HAP-1 (cell line): ENCODE measurements around the gene FKBP5.
"Not testable (repeated sequence)": the region's sequence is repeated elsewhere in the genome, so short reads cannot be mapped to it uniquely, and the experiment has no call there.

ENCODE experiments used
- DNase-seq, 2 experiments: peaks; one replicate each; pipeline ENCODE4 v3.0.0-alpha.2; 2016 to 2020; ENCODE audit warnings: low spot score in 2 of 2
- H3K27me3 ChIP-seq: fragments of 250-450 bp; sonication (Bioruptor Pico); 2 replicates; pipeline ENCODE4 v1.5.1; 2020; ENCODE audit warnings: low read depth, mild to moderate bottlenecking, moderate library complexity
- H3K36me3 ChIP-seq: fragments of 250-450 bp; sonication (Bioruptor Pico); replicated peaks from 2 replicates; pipeline ENCODE4 v1.5.1; 2020; ENCODE audit warnings: mild to moderate bottlenecking
- H3K4me1 ChIP-seq: fragments of 250-450 bp; sonication (Bioruptor Pico); 2 replicates; pipeline ENCODE4 v1.5.1; 2020; ENCODE audit warnings: mild to moderate bottlenecking
- H3K4me3 ChIP-seq: fragments of 250-450 bp; sonication (Bioruptor Pico); 2 replicates; pipeline ENCODE4 v1.5.1; 2020; ENCODE audit warnings: mild to moderate bottlenecking, moderate library complexity
- H3K9me3 ChIP-seq: fragments of 250-450 bp; sonication (Bioruptor Pico); 2 replicates; pipeline ENCODE4 v1.5.1; 2020; ENCODE audit warnings: mild to moderate bottlenecking, moderate library complexity
- in situ Hi-C: fragments of 300-500 bp; cut with MboI; formaldehyde crosslinking; loops from 3 replicates; pipeline ENCODE4 v1.14.3; 2020; ENCODE audit warnings: low sequenced_read_pairs, inconsistent platforms, mixed read lengths

FKBP5 gene

GRCh38 chr6:35673755-35674154 is 15.0 kb downstream of the FKBP5 start:
- H3K4me1 ChIP-seq = peaks cover 20% of the 10 kb centered on the region
- no peaks in the 10 kb centered on the region for H3K9me3 ChIP-seq
- in situ Hi-C loops = no loop called here
- DNase-seq = no peak
- H3K27me3 ChIP-seq = no peaks in the 10 kb centered on the region
- no peaks in the 10 kb centered on the region for H3K36me3 ChIP-seq
- no peak overlapping the region for H3K4me3 ChIP-seq

GRCh38 chr6:35673284-35673666 is 15.4 kb downstream of the FKBP5 start:
- H3K27me3 ChIP-seq, H3K36me3 ChIP-seq, in situ Hi-C loops, DNase-seq, H3K9me3 ChIP-seq, H3K4me3 ChIP-seq: not testable (repeated sequence)
- H3K4me1 ChIP-seq = peaks cover 20% of the 10 kb centered on the region

GRCh38 chr6:35670453-35670852 is 18.3 kb downstream of the FKBP5 start:
- DNase-seq, H3K4me3 ChIP-seq, H3K4me1 ChIP-seq, in situ Hi-C loops, H3K27me3 ChIP-seq, H3K9me3 ChIP-seq, H3K36me3 ChIP-seq: not testable (repeated sequence)

- in situ Hi-C loops = no loop called here
- Histone ChIP-seq H3K4me1 (peaks cover 4% of the 10 kb centered on the region; the same call in 1 of the 2 replicates), H3K36me3 (no peaks in the 10 kb centered on the region), H3K9me3 (no peaks in the 10 kb centered on the region), H3K4me3 (no peak overlapping the region), H3K27me3 (no peaks in the 10 kb centered on the region)
- DNase-seq = no peak
Observed at GRCh38 chr6:35669451-35670045, 19.2 kb downstream of the FKBP5 start.

- no peak for DNase-seq
- in situ Hi-C loops = no loop called here
- no peaks in the 10 kb centered on the region for H3K36me3 ChIP-seq
- no peaks in the 10 kb centered on the region for H3K27me3 ChIP-seq
- H3K9me3 ChIP-seq = no peaks in the 10 kb centered on the region
- no peak overlapping the region for H3K4me3 ChIP-seq
- peaks cover 4% of the 10 kb centered on the region; the same call in 1 of the 2 replicates for H3K4me1 ChIP-seq
Observed at GRCh38 chr6:35668744-35669450, 19.8 kb downstream of the FKBP5 start.

- peaks cover 4% of the 10 kb centered on the region; the same call in 1 of the 2 replicates for H3K4me1 ChIP-seq
- no peaks in the 10 kb centered on the region for H3K27me3 ChIP-seq
- no peaks in the 10 kb centered on the region for H3K9me3 ChIP-seq
- no peak overlapping the region for H3K4me3 ChIP-seq
- in situ Hi-C loops = no loop called here
- DNase-seq = no peak
- H3K36me3 ChIP-seq = no peaks in the 10 kb centered on the region
Observed at GRCh38 chr6:35668096-35668495, 20.6 kb downstream of the FKBP5 start.

- Histone ChIP-seq H3K36me3 (no peaks in the 10 kb centered on the region), H3K9me3 (no peaks in the 10 kb centered on the region), H3K4me3 (no peak overlapping the region), H3K4me1 (peaks cover 4% of the 10 kb centered on the region; the same call in 1 of the 2 replicates), H3K27me3 (no peaks in the 10 kb centered on the region)
- no peak for DNase-seq
- in situ Hi-C loops = no loop called here
Observed at GRCh38 chr6:35665573-35665972, 23.1 kb downstream of the FKBP5 start.

- H3K36me3 ChIP-seq = no peaks in the 10 kb centered on the region
- no peak for DNase-seq
- in situ Hi-C loops = no loop called here
- no peaks in the 10 kb centered on the region for H3K27me3 ChIP-seq
- no peak overlapping the region for H3K4me3 ChIP-seq
- no peaks in the 10 kb centered on the region for H3K9me3 ChIP-seq
- H3K4me1 ChIP-seq = peaks cover 4% of the 10 kb centered on the region; the same call in 1 of the 2 replicates
Observed at GRCh38 chr6:35664945-35665344, 23.8 kb downstream of the FKBP5 start.

- Histone ChIP-seq H3K4me1 (no peaks in the 10 kb centered on the region), H3K4me3 (no peak overlapping the region), H3K27me3 (no peaks in the 10 kb centered on the region), H3K9me3 (no peaks in the 10 kb centered on the region), H3K36me3 (no peaks in the 10 kb centered on the region)
- no peak for DNase-seq
- in situ Hi-C loops = no loop called here
Observed at GRCh38 chr6:35663447-35664235, 25.1 kb downstream of the FKBP5 start.

- no peak for DNase-seq
- in situ Hi-C loops = no loop called here
Observed at GRCh38 chr6:35662999-35663398, 25.7 kb downstream of the FKBP5 start.

GRCh38 chr6:35654883-35655282 is 33.8 kb downstream of the FKBP5 start:
- no peak for DNase-seq
- Histone ChIP-seq H3K36me3 (no peaks in the 10 kb centered on the region), H3K4me1 (no peaks in the 10 kb centered on the region), H3K27me3 (no peaks in the 10 kb centered on the region), H3K4me3 (no peak overlapping the region), H3K9me3 (no peaks in the 10 kb centered on the region)
- in situ Hi-C loops = no loop called here

More at GRCh38 chr6:35662999-35663398, 25.7 kb downstream of the FKBP5 start:
- Histone ChIP-seq H3K4me3 (no peak overlapping the region), H3K36me3 (no peaks in the 10 kb centered on the region), H3K27me3 (no peaks in the 10 kb centered on the region), H3K4me1 (no peaks in the 10 kb centered on the region), H3K9me3 (no peaks in the 10 kb centered on the region)

GRCh38 chr6:35651244-35651643 is 37.5 kb downstream of the FKBP5 start:
- Histone ChIP-seq H3K27me3 (no peaks in the 10 kb centered on the region), H3K9me3 (no peaks in the 10 kb centered on the region), H3K4me3 (no peak overlapping the region), H3K36me3 (no peaks in the 10 kb centered on the region), H3K4me1 (no peaks in the 10 kb centered on the region)
- in situ Hi-C loops = no loop called here
- no peak for DNase-seq

GRCh38 chr6:35650015-35650414 is 38.7 kb downstream of the FKBP5 start:
- no peak for DNase-seq
- Histone ChIP-seq H3K4me1 (no peaks in the 10 kb centered on the region), H3K9me3 (no peaks in the 10 kb centered on the region), H3K36me3 (no peaks in the 10 kb centered on the region), H3K27me3 (no peaks in the 10 kb centered on the region), H3K4me3 (no peak overlapping the region)
- in situ Hi-C loops = no loop called here

- DNase-seq = no peak
- Histone ChIP-seq H3K36me3 (no peaks in the 10 kb centered on the region), H3K4me3 (no peak overlapping the region), H3K9me3 (no peaks in the 10 kb centered on the region), H3K27me3 (no peaks in the 10 kb centered on the region), H3K4me1 (no peaks in the 10 kb centered on the region)
- in situ Hi-C loops = no loop called here
Observed at GRCh38 chr6:35648203-35648602, 40.5 kb downstream of the FKBP5 start.
